ENCODE results near the gene RTN4RL1. TPM values are rescaled to one million over a fixed set of nuclear protein-coding genes. Genes with fewer than 3 reads are reported as not detected.
A peak's percentile ranks its signal among the peaks of the same experiment; 100 is the strongest.

RTN4RL1 gene
- total and polyA plus RNA-seq, 2 of the 13 experiments (the other 11 are each of a cell fraction or from before 2014, with no cell fraction given) = 0.01 TPM; not detected in 1

GRCh38 chr17:2051061-2051932 is 26.2 kb upstream of the RTN4RL1 start:
- H3K79me2 ChIP-seq (ENCODE audit: insufficient read depth, low read length) = no peaks in the 10 kb centered on the region
- intact Hi-C loops (cut with micrococcal nuclease; ENCODE audit: unreplicated experiment) (no loop called here), in situ Hi-C loops (cut with HindIII; ENCODE audit: extremely low pct_ligation_motif_present, low pct_unique_long_range_greater_than_20kb) (no loop called here)
- no peak for DNase-seq (ENCODE audit: low spot score)
- peak overlapping the region; percentile 65; the same call in 1 of the 2 replicates for H3K4me2 ChIP-seq (ENCODE audit: low read depth, low read length)
- ChIA-PET CTCF (ENCODE audit: low intra/inter-chr PET ratio, low total read pairs) (no interaction called here), POLR2A (interaction anchor here (1.4 kb wide), 1 partner anchor 285 kb away, joined by 5 read pairs; the partner anchor contains the start of genes SGSM2 and TSR1)
- no peak for FAIRE-seq
- no peak overlapping the region for H3K27ac ChIP-seq (ENCODE audit: extremely low read length, insufficient read depth, low read length)
- peaks cover 18% of the 10 kb centered on the region; the same call in 1 of the 2 replicates for H4K20me1 ChIP-seq (ENCODE audit: insufficient read depth, low read length)
- ATAC-seq = no peak
- no peak overlapping the region for H3K9ac ChIP-seq (ENCODE audit: insufficient read depth, low read depth, low read length)
- no peaks in the 10 kb centered on the region for H3K36me3 ChIP-seq (replicated peaks in 1 of 2; ENCODE audit: control insufficient read depth in 1 of 2, insufficient read depth in 2 of 2, low read length in 2 of 2)
- H2AFZ ChIP-seq (ENCODE audit: low read length) = no peak overlapping the region
- no TSS peak for BruUV-seq (replicated peaks)
- WGBS (ENCODE audit: low lambda C conversion rate) = 26% methylated on average over 41 of the region's 81 CpGs
- peaks cover 37% of the 10 kb centered on the region for H3K4me1 ChIP-seq (ENCODE audit: insufficient read depth, low read length)
- H3K4me3 ChIP-seq (replicated peaks in 1 of 3; ENCODE audit: insufficient read depth in 1 of 3, low read depth in 2 of 3, low read length in 3 of 3) = peak overlapping the region; percentile 7 to 82 (median 47); a peak in 5 of 6 replicates
- peaks cover 4 to 28% of the 10 kb centered on the region in 2 experiments; a peak in 4 of 5 replicates for H3K27me3 ChIP-seq (ENCODE audit: control insufficient read depth in 1 of 2, insufficient read depth in 2 of 2, low read length in 2 of 2)
- no peaks in the 10 kb centered on the region for H3K9me3 ChIP-seq (ENCODE audit: low read length)
- TF ChIP-seq RBFOX2 (IDR thresholded peaks at IDR 0.05; ENCODE audit: low read depth, low read length) = no peak
- 0 out of 2 replicates have a peak, but pooled peaks have one; percentile 45 for TF ChIP-seq ZNF652 (CRISPR knock-in tag; IDR thresholded peaks at IDR 0.05; ENCODE audit: borderline replicate concordance, low read depth)
- TF ChIP-seq EZH2 (conservative IDR thresholded peaks at IDR 0.05; ENCODE audit: low read depth, low read length) = 0 out of 2 replicates have a peak, but pooled peaks have one; percentile 62
- TF ChIP-seq, protein P1, sequence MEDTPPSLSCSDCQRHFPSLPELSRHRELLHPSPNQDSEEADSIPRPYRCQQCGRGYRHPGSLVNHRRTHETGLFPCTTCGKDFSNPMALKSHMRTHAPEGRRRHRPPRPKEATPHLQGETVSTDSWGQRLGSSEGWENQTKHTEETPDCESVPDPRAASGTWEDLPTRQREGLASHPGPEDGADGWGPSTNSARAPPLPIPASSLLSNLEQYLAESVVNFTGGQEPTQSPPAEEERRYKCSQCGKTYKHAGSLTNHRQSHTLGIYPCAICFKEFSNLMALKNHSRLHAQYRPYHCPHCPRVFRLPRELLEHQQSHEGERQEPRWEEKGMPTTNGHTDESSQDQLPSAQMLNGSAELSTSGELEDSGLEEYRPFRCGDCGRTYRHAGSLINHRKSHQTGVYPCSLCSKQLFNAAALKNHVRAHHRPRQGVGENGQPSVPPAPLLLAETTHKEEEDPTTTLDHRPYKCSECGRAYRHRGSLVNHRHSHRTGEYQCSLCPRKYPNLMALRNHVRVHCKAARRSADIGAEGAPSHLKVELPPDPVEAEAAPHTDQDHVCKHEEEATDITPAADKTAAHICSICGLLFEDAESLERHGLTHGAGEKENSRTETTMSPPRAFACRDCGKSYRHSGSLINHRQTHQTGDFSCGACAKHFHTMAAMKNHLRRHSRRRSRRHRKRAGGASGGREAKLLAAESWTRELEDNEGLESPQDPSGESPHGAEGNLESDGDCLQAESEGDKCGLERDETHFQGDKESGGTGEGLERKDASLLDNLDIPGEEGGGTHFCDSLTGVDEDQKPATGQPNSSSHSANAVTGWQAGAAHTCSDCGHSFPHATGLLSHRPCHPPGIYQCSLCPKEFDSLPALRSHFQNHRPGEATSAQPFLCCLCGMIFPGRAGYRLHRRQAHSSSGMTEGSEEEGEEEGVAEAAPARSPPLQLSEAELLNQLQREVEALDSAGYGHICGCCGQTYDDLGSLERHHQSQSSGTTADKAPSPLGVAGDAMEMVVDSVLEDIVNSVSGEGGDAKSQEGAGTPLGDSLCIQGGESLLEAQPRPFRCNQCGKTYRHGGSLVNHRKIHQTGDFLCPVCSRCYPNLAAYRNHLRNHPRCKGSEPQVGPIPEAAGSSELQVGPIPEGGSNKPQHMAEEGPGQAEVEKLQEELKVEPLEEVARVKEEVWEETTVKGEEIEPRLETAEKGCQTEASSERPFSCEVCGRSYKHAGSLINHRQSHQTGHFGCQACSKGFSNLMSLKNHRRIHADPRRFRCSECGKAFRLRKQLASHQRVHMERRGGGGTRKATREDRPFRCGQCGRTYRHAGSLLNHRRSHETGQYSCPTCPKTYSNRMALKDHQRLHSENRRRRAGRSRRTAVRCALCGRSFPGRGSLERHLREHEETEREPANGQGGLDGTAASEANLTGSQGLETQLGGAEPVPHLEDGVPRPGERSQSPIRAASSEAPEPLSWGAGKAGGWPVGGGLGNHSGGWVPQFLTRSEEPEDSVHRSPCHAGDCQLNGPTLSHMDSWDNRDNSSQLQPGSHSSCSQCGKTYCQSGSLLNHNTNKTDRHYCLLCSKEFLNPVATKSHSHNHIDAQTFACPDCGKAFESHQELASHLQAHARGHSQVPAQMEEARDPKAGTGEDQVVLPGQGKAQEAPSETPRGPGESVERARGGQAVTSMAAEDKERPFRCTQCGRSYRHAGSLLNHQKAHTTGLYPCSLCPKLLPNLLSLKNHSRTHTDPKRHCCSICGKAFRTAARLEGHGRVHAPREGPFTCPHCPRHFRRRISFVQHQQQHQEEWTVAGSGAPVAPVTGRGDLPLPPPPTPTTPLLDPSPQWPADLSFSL (CRISPR knock-in tag; IDR thresholded peaks at IDR 0.05) = no peak
- no peak for TF ChIP-seq ZNF432 (CRISPR knock-in tag; IDR thresholded peaks at IDR 0.05; ENCODE audit: borderline replicate concordance)
- TF ChIP-seq SMC3 (IDR thresholded peaks at IDR 0.05; ENCODE audit: low read length) = no peak
- no peak for TF ChIP-seq KDM1A (CRISPR knock-in tag; IDR thresholded peaks at IDR 0.05)
- peak; percentile 15 for TF ChIP-seq HNRNPK (IDR thresholded peaks at IDR 0.05; ENCODE audit: low read depth, low read length, poor library complexity, severe bottlenecking)
- no peak for TF ChIP-seq ZNF274 (CRISPR knock-in tag; IDR thresholded peaks at IDR 0.05)
- TF ChIP-seq ZKSCAN8 (CRISPR knock-in tag; IDR thresholded peaks at IDR 0.05; ENCODE audit: borderline replicate concordance) = peak; percentile 90
- TF ChIP-seq KLF11 (CRISPR knock-in tag; IDR thresholded peaks at IDR 0.05) = no peak
- TF ChIP-seq ZNF326 (CRISPR knock-in tag; IDR thresholded peaks at IDR 0.05; ENCODE audit: borderline replicate concordance) = no peak
- TF ChIP-seq, protein P2, sequence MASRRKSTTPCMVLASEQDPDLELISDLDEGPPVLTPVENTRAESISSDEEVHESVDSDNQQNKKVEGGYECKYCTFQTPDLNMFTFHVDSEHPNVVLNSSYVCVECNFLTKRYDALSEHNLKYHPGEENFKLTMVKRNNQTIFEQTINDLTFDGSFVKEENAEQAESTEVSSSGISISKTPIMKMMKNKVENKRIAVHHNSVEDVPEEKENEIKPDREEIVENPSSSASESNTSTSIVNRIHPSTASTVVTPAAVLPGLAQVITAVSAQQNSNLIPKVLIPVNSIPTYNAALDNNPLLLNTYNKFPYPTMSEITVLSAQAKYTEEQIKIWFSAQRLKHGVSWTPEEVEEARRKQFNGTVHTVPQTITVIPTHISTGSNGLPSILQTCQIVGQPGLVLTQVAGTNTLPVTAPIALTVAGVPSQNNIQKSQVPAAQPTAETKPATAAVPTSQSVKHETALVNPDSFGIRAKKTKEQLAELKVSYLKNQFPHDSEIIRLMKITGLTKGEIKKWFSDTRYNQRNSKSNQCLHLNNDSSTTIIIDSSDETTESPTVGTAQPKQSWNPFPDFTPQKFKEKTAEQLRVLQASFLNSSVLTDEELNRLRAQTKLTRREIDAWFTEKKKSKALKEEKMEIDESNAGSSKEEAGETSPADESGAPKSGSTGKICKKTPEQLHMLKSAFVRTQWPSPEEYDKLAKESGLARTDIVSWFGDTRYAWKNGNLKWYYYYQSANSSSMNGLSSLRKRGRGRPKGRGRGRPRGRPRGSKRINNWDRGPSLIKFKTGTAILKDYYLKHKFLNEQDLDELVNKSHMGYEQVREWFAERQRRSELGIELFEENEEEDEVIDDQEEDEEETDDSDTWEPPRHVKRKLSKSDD (CRISPR knock-in tag; IDR thresholded peaks at IDR 0.05; ENCODE audit: low read depth) = no peak
- TF ChIP-seq BHLHE40 (IDR thresholded peaks at IDR 0.05; ENCODE audit: low read length) = no peak
- TF ChIP-seq DMAP1 (CRISPR knock-in tag; IDR thresholded peaks at IDR 0.05) = no peak

Measured in HepG2 (cell line).